GM06990 (cell line): ENCODE data around the gene MFAP3L.

ENCODE experiments used
- DNase-seq: peaks from one replicate; pipeline ENCODE4 v3.0.0-alpha.2; 2011; ENCODE audit not compliant: insufficient read length; ENCODE audit errors: extremely low read depth
- H3K27me3 ChIP-seq: replicated peaks from 2 replicates; pipeline ENCODE4 v1.6.0; 2011; ENCODE audit warnings: low read length; ENCODE audit not compliant: control insufficient read depth, insufficient read depth
- H3K36me3 ChIP-seq: 2 replicates; pipeline ENCODE4 v1.5.1; 2011; ENCODE audit warnings: low read length; ENCODE audit not compliant: control insufficient read depth, insufficient read depth
- H3K4me3 ChIP-seq: replicated peaks from 2 replicates; pipeline ENCODE4 v1.5.1; 2011; ENCODE audit warnings: low read depth, mild to moderate bottlenecking, control low read depth, low read length
- CTCF ChIP-seq: IDR thresholded peaks from 2 replicates; pipeline ENCODE4 v1.5.1; 2011; ENCODE audit warnings: low read length, control low read depth, mild to moderate bottlenecking, inconsistent platforms; ENCODE audit not compliant: insufficient read depth, poor library complexity, severe bottlenecking

The MFAP3L gene

GRCh38 chr4:169996379-169997240, 29.6 kb downstream of the MFAP3L start:
- Histone ChIP-seq H3K27me3 (no peaks in the 10 kb centered on the region), H3K36me3 (no peaks in the 10 kb centered on the region), H3K4me3 (no peak overlapping the region)
- TF ChIP-seq CTCF = no peak
- DNase-seq = no peak

GRCh38 chr4:169993531-169993930, 32.7 kb downstream of the MFAP3L start:
- H3K27me3 ChIP-seq = no peaks in the 10 kb centered on the region
- no peak for TF ChIP-seq CTCF

GRCh38 chr4:169988252-169988651, 37.9 kb downstream of the MFAP3L start:
- Histone ChIP-seq H3K27me3 (no peaks in the 10 kb centered on the region), H3K4me3 (no peak overlapping the region), H3K36me3 (no peaks in the 10 kb centered on the region)
- no peak for TF ChIP-seq CTCF
- no peak for DNase-seq

More at GRCh38 chr4:169993531-169993930, 32.7 kb downstream of the MFAP3L start:
- DNase-seq = no peak
- H3K4me3 ChIP-seq = no peak overlapping the region
- no peaks in the 10 kb centered on the region for H3K36me3 ChIP-seq

GRCh38 chr4:169987327-169988228, 38.6 kb downstream of the MFAP3L start:
- no peaks in the 10 kb centered on the region for H3K27me3 ChIP-seq
- no peaks in the 10 kb centered on the region for H3K36me3 ChIP-seq
- no peak overlapping the region; the same call in 1 of the 2 replicates for H3K4me3 ChIP-seq
- DNase-seq = no peak
- no peak for TF ChIP-seq CTCF

GRCh38 chr4:169986369-169986768, 39.8 kb downstream of the MFAP3L start:
- Histone ChIP-seq H3K36me3 (no peaks in the 10 kb centered on the region), H3K4me3 (no peak overlapping the region), H3K27me3 (no peaks in the 10 kb centered on the region)
- no peak for TF ChIP-seq CTCF
- DNase-seq = no peak
